HCT116 (cell line): ENCODE results near the gene ATG16L1. TPM values are rescaled to one million over a fixed set of nuclear protein-coding genes. Genes with fewer than 3 reads are reported as not detected.

Experiments
- ATAC-seq: fragments of 200-7000 bp; cut with Tn5 transposase; 2 replicates; pipeline ENCODE4 v1.9.1; 2020; ENCODE audit warnings: mild to moderate bottlenecking, moderate library complexity
- BruUV-seq: library from RNA; stranded (reverse); fragments of 400-500 nt; replicated peaks from 2 replicates; lab custom pipeline; 2021; lab: Mats Ljungman, UMichigan
- CTCF ChIA-PET: fragments of 300-600 bp; sonication (Branson Sonifier 250); formaldehyde crosslinking; loops from one replicate; lab custom pipeline; 2021; ENCODE audit warnings: antibody characterized with exemption; lab: Charles Lee
- POLR2A ChIA-PET: fragments of 300-600, 350-600 bp; sonication (Branson Sonifier 250); formaldehyde crosslinking; loops from one replicate; lab custom pipeline; 2021; ENCODE audit warnings: antibody characterized with exemption; lab: Charles Lee
- RAD21 ChIA-PET, 2 experiments: fragments of 300-600 bp; sonication (Branson Sonifier 250); formaldehyde crosslinking; loops; one replicate each; lab custom pipeline; 2023; ENCODE audit warnings: low total read pairs in 2 of 2; ENCODE audit not compliant: uncharacterized antibody in 2 of 2, unreplicated experiment in 2 of 2, low non-redundant PET in 1 of 2; lab: Charles Lee
- DNase-seq: peaks from one replicate; pipeline ENCODE4 v3.0.0-alpha.2; 2010; ENCODE audit warnings: low read depth, low spot score
- H2AFZ ChIP-seq: fragments of 200-600 bp; shearing (Covaris generic), sonication (generic); 2 replicates; pipeline ENCODE4 v1.6.1; 2017; ENCODE audit warnings: low read depth, mixed run types, mixed read lengths, antibody characterized with exemption, low read length; ENCODE audit not compliant: poor library complexity, severe bottlenecking
- H3K27ac ChIP-seq: 2 replicates; pipeline ENCODE4 v1.5.1; 2012; ENCODE audit warnings: low read depth, low read length
- H3K27me3 ChIP-seq: fragments of 200-600 bp; sonication (generic); 2 replicates; pipeline ENCODE4 v1.6.1; 2016; ENCODE audit warnings: mixed run types, low read length, mixed read lengths; ENCODE audit not compliant: insufficient read depth
- H3K36me3 ChIP-seq, 2 experiments: fragments of 200-500 bp in 1 of 2; fragments of 200-600 bp in 1 of 2; sonication (Bioruptor generic) in 1 of 2; sonication (generic) in 1 of 2; 2 replicates each; pipeline versions ENCODE4 v1.5.1 to v1.6.1; 2014 to 2016; ENCODE audit warnings: low read length in 2 of 2, inconsistent platforms in 1 of 2, mixed read lengths in 1 of 2, mixed run types in 1 of 2; ENCODE audit not compliant: insufficient read depth in 2 of 2, control insufficient read depth in 1 of 2
- H3K4me1 ChIP-seq, 2 experiments: fragments of 200-600 bp in 1 of 2; sonication (generic) in 1 of 2; 2 replicates each; pipeline versions ENCODE4 v1.5.1 to v1.6.1; 2012 to 2017; ENCODE audit warnings: low read length in 2 of 2, inconsistent platforms in 1 of 2, mild to moderate bottlenecking in 1 of 2, mixed read lengths in 1 of 2, mixed run types in 1 of 2, moderate library complexity in 1 of 2; ENCODE audit not compliant: insufficient read depth in 2 of 2, control insufficient read depth in 1 of 2
- H3K4me2 ChIP-seq: fragments of 200-600 bp; sonication (generic); 2 replicates; pipeline ENCODE4 v1.6.1; 2017; ENCODE audit warnings: mixed run types, low read length, mixed read lengths
- H3K4me3 ChIP-seq, 2 experiments: fragments of 200-600 bp in 1 of 2; sonication (generic) in 1 of 2; replicated peaks in 1 of 2; 2 replicates each; pipeline ENCODE4 v1.5.1; 2011 to 2016; ENCODE audit warnings: low read length in 2 of 2, control low read depth in 1 of 2, low read depth in 1 of 2, mild to moderate bottlenecking in 1 of 2, mixed read lengths in 1 of 2, mixed run types in 1 of 2
- H3K79me2 ChIP-seq: fragments of 200-600 bp; sonication (generic); 2 replicates; pipeline ENCODE4 v1.6.1; 2017; ENCODE audit warnings: mild to moderate bottlenecking, mixed run types, low read length, moderate library complexity, mixed read lengths; ENCODE audit not compliant: insufficient read depth
- H3K9ac ChIP-seq: fragments of 200-600 bp; sonication (generic); 2 replicates; pipeline ENCODE4 v1.6.1; 2016; ENCODE audit warnings: low read length, mixed read lengths
- H3K9me2 ChIP-seq: fragments of 200-600 bp; sonication (generic), shearing (Covaris generic); 2 replicates; pipeline ENCODE4 v1.6.1; 2017; ENCODE audit warnings: mixed run types, mild to moderate bottlenecking, moderate library complexity; ENCODE audit not compliant: insufficient read depth
- H3K9me3 ChIP-seq, 2 experiments: fragments of 200-500 bp in 1 of 2; fragments of 200-600 bp in 1 of 2; sonication (Bioruptor generic) in 1 of 2; sonication (generic) in 1 of 2; 2 replicates each; pipeline ENCODE4 v1.6.1; 2014 to 2017; ENCODE audit warnings: low read length in 2 of 2, mixed read lengths in 2 of 2, inconsistent platforms in 1 of 2, low read depth in 1 of 2, mild to moderate bottlenecking in 1 of 2, mixed run types in 1 of 2, moderate library complexity in 1 of 2; ENCODE audit not compliant: control insufficient read depth in 1 of 2, insufficient read depth in 1 of 2
- H4K20me1 ChIP-seq: fragments of 200-600 bp; sonication (generic), shearing (Covaris generic); 2 replicates; pipeline ENCODE4 v1.6.1; 2017; ENCODE audit warnings: mixed run types, mild to moderate bottlenecking, moderate library complexity; ENCODE audit not compliant: insufficient read depth
- ATF3 ChIP-seq: IDR thresholded peaks from 2 replicates; pipeline ENCODE4 v1.6.1; 2012
- CBX3 ChIP-seq: IDR thresholded peaks from 2 replicates; pipeline ENCODE4 v1.6.1; 2012; ENCODE audit warnings: low read depth
- CEBPB ChIP-seq: IDR thresholded peaks from 2 replicates; pipeline ENCODE4 v1.6.1; 2012; ENCODE audit warnings: low read depth
- EGR1 ChIP-seq: IDR thresholded peaks from 2 replicates; pipeline ENCODE4 v1.6.1; 2012; ENCODE audit warnings: low read depth
- ELF1 ChIP-seq: IDR thresholded peaks from 2 replicates; pipeline ENCODE4 v1.6.1; 2012; ENCODE audit warnings: low read depth, borderline replicate concordance
- EZH2phosphoT487 ChIP-seq: fragments of 200-600 bp; IDR thresholded peaks from 2 replicates; pipeline ENCODE4 v1.6.1; 2018; ENCODE audit warnings: antibody characterized with exemption, borderline replicate concordance
- FOSL1 ChIP-seq: IDR thresholded peaks from 2 replicates; pipeline ENCODE4 v1.6.1; 2012; ENCODE audit warnings: low read depth
- JUND ChIP-seq: IDR thresholded peaks from 2 replicates; pipeline ENCODE4 v1.6.1; 2012
- POLR2AphosphoS5 ChIP-seq: IDR thresholded peaks from 2 replicates; pipeline ENCODE4 v1.6.1; 2011; ENCODE audit warnings: mild to moderate bottlenecking, low read depth, low read length, moderate library complexity
- RAD21 ChIP-seq: IDR thresholded peaks from 2 replicates; pipeline ENCODE4 v1.6.1; 2012; ENCODE audit warnings: low read depth, mild to moderate bottlenecking
- SIN3A ChIP-seq: IDR thresholded peaks from 2 replicates; pipeline ENCODE4 v1.6.1; 2012; ENCODE audit warnings: low read depth
- SP1 ChIP-seq: IDR thresholded peaks from 2 replicates; pipeline ENCODE4 v1.6.1; 2012; ENCODE audit warnings: low read depth
- SRF ChIP-seq: IDR thresholded peaks from 2 replicates; pipeline ENCODE4 v1.6.1; 2012; ENCODE audit warnings: low read depth
- TCF7L2 ChIP-seq: IDR thresholded peaks from 2 replicates; pipeline ENCODE4 v1.7.0; 2011; ENCODE audit warnings: borderline replicate concordance, inconsistent platforms; ENCODE audit not compliant: insufficient read depth, insufficient read length; ENCODE audit errors: extremely low read depth
- YY1 ChIP-seq: IDR thresholded peaks from 2 replicates; pipeline ENCODE4 v1.6.1; 2011; ENCODE audit warnings: low read length, low read depth, moderate library complexity, mild to moderate bottlenecking; ENCODE audit not compliant: insufficient replicate concordance; ENCODE audit errors: extremely low read depth
- ZBTB33 ChIP-seq: IDR thresholded peaks from 2 replicates; pipeline ENCODE4 v1.6.1; 2011; ENCODE audit warnings: mild to moderate bottlenecking, low read length, moderate library complexity; ENCODE audit not compliant: insufficient replicate concordance; ENCODE audit errors: extremely low read depth
- ZFX ChIP-seq: fragments of 450-650 bp; IDR thresholded peaks from 2 replicates; pipeline ENCODE4 v1.6.1; 2017
- ZNF274 ChIP-seq: fragments of 200-500 bp; sonication (Bioruptor generic); IDR thresholded peaks from 2 replicates; pipeline ENCODE4 v1.6.1; 2014; ENCODE audit warnings: mild to moderate bottlenecking, low read depth, low read length, inconsistent platforms
- intact Hi-C: fragments of 100-400 bp; cut with micrococcal nuclease; formaldehyde crosslinking; loops from 2 replicates; pipeline ENCODE4 v1.10.0; 2022
- total RNA-seq: library from RNA; stranded (reverse); gene quantifications from one replicate; pipeline ENCODE4 v1.2.1, GENCODE V29; 2021; ENCODE audit not compliant: unreplicated experiment
- TF ChIP-seq, protein P1 (sequence below): IDR thresholded peaks from 2 replicates; pipeline ENCODE4 v1.6.1; 2012

Gene ATG16L1
- total RNA-seq, 1 experiment from 2014 or later = 43.4 TPM

DNA sequence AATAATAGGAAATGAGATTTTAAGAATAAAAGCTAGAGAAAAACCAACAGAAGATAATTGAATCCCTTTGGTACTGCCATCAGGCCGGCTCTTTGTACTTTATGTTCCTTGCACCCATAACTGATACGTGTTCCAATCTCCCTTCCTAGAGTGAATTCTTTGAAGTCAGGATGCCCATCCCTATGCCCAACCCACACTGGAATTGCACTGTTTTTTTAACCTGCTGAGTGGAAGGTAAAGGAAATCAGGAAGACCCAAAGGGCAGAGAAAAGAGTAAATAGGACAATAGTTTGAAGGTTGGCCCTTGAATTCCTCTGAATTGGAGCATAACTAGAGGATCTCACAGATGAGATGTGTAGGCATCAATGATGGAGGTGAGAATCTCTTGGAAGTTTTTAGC, 4.4 kb upstream of the ATG16L1 start (continued):
- TF ChIP-seq ZBTB33 (no peak), ZNF274 (no peak)

- RAD21 ChIA-PET = no interaction called here
- Histone ChIP-seq H3K27me3 (no peaks in the 10 kb centered on the region), H2AFZ (peak overlapping the region; percentile 55), H3K4me2 (peak overlapping the region; percentile 56), H3K9me3 (no peaks in the 10 kb centered on the region), H3K36me3 (no peaks in the 10 kb centered on the region), H3K79me2 (peaks cover 12% of the 10 kb centered on the region), H3K4me3 (peak overlapping the region in 1 of 2 experiments; percentile 9; a peak in 2 of 4 replicates), H4K20me1 (peaks cover under 1% of the 10 kb centered on the region; the same call in 1 of the 2 replicates), H3K9ac (peak overlapping the region; percentile 33), H3K4me1 (peaks cover 27 to 54% of the 10 kb centered on the region in 2 experiments), H3K27ac (peak overlapping the region; percentile 82), H3K9me2 (no peaks in the 10 kb centered on the region)
- intact Hi-C loops = no loop called here
- CTCF ChIA-PET = no interaction called here
- DNase-seq = peak; percentile 97
- BruUV-seq = no TSS peak
- POLR2A ChIA-PET = interaction anchor here (1.1 kb wide), 1 partner anchor 394 kb away, joined by 4 read pairs; no protein-coding TSS in a partner anchor
- ATAC-seq = peak; percentile 81
- TF ChIP-seq RAD21 (peak; percentile 22; the same call in 1 of the 2 replicates), POLR2AphosphoS5 (no peak), ZFX (no peak), FOSL1 (peak; percentile 99), ZBTB33 (no peak), CBX3 (peak; percentile 57; the same call in 1 of the 2 replicates), SRF (peak; percentile 75), CEBPB (peak; percentile 85), SP1 (peak; percentile 93), ELF1 (no peak; the same call in 1 of the 2 replicates), ATF3 (no peak; the same call in 1 of the 2 replicates), SIN3A (peak; percentile 78), YY1 (peak; percentile 54), JUND (peak; percentile 97), EZH2phosphoT487 (no peak), EGR1 (no peak), TCF7L2 (peak; percentile 39), ZNF274 (no peak)
- TF ChIP-seq, protein P1, sequence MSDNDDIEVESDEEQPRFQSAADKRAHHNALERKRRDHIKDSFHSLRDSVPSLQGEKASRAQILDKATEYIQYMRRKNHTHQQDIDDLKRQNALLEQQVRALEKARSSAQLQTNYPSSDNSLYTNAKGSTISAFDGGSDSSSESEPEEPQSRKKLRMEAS = peak; percentile 28; the same call in 1 of the 2 replicates
These were observed 3.7 kb upstream of the ATG16L1 start for GRCh38 chr2:233247744-233248143.
